ENCODE data around the gene KIFBP.
A peak's percentile ranks its signal among the peaks of the same experiment; 100 is the strongest.
"Not testable (repeated sequence)": the region's sequence is repeated elsewhere in the genome, so short reads cannot be mapped to it uniquely, and the experiment has no call there.

The KIFBP gene, protein sequence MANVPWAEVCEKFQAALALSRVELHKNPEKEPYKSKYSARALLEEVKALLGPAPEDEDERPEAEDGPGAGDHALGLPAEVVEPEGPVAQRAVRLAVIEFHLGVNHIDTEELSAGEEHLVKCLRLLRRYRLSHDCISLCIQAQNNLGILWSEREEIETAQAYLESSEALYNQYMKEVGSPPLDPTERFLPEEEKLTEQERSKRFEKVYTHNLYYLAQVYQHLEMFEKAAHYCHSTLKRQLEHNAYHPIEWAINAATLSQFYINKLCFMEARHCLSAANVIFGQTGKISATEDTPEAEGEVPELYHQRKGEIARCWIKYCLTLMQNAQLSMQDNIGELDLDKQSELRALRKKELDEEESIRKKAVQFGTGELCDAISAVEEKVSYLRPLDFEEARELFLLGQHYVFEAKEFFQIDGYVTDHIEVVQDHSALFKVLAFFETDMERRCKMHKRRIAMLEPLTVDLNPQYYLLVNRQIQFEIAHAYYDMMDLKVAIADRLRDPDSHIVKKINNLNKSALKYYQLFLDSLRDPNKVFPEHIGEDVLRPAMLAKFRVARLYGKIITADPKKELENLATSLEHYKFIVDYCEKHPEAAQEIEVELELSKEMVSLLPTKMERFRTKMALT

GRCh38 chr10:68988530-68989316, at the start of gene KIFBP:
KIFBP (plus strand) TSS chr10:68988803; CDS start chr10:68988833, 30 bp downstream.
- peak; percentile 95 for DNase-seq (ENCODE audit: low spot score)

GRCh38 chr10:68938884-68939283, 49.7 kb upstream of the KIFBP start:
- no peak for DNase-seq (ENCODE audit: low spot score)

DNA sequence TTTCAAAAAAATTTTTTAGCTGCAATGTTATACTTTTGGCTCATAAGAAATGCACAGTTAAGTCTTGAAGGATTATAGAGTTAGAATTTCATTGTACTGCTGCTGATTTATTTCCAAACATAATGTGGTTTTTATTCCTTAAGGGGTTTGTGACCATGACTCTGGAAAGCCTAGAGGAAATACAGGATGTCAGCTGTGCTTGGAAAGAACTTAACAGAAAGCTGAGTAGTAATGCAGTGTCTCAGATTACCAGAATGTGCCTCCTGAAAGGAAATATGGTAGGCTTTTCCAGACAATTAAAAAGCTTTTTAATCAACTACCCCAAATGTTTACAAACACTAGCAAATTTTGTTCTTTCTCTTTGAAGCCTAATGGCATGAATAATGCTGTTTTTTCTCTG, 47.7 kb upstream of the KIFBP start:
- not testable (repeated sequence) for DNase-seq (ENCODE audit: low spot score)

- DNase-seq (ENCODE audit: low spot score) = no peak
Observed at GRCh38 chr10:68950598-68950997, 38.0 kb upstream of the KIFBP start.

DNA sequence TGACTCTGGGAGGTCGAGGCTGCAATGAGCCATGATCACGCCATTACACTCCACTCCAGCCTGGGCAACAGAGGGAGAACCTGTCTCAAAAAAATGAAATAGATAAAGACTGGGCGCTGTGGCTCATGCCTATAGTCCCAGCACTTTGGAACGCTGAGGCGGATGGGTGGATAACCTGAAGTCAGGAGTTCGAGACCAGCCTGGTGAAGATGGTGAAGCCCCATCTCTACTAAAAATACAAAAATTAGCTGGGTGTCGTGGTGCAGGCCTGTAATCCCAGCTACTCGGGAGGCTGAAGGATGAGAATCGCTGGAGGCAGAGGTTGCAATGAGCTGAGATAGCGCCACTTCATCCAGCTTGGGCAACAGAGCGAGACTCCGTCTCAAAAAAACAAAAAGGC, 33.7 kb upstream of the KIFBP start:
- DNase-seq (ENCODE audit: low spot score) = no peak

- no peak for DNase-seq (ENCODE audit: low spot score)
Observed at GRCh38 chr10:68955355-68955831, 33.2 kb upstream of the KIFBP start.

DNA sequence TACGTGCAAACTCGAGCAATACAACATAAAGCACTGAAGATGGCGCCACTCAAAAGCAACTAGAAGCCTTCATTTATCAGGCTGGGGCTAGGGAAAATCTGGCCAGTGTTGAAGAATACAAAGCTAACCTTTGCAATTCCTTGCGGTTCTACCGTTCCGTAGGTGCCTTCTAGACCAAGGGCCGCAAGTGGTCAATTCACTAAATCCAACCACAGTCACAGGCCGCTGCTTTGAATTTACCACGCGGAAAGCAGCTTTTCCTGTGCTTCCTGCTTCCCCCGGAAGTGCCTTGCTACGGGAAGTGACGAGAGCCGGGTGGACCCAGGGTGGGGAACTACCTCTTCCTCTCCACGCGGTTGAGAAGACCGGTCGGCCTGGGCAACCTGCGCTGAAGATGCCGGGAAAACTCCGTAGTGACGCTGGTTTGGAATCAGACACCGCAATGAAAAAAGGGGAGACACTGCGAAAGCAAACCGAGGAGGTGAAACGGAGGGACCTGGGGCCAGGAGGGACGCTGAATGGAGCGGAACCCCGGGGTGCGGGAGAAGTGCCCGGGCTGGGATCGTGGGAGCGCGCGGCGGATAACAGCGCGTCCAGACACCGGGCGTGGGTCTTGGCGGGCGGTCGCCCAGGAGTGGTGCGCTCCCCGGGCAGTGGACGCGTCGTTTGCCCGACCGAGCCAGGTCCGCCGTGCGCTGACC, 32.6 kb upstream of the KIFBP start, which contains the start of gene DDX21:
Gene DDX21, plus strand, starts transcription at position 339 of the 701 bp plus-strand sequence. Its CDS starts 56 bp downstream, at position 395.
- peak; percentile 94 for DNase-seq (ENCODE audit: low spot score)

DNA sequence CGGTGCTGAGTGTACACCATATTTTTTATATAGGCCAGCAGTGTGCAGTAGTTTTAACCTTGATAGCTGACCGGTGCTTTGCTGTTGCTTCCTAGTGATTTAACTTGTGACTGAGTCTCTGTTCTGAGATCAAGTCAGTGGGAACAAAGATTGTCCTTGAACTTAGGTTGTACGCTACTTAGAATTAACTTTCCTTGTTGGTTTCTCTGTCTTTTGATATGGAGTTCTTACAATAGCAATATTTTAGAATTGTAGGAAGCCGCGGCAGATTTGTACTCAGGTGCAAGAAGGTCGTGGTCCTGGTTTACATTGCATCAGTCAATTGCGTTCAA, 31.4 kb upstream of the KIFBP start:
- no peak for DNase-seq (ENCODE audit: low spot score)

DNA sequence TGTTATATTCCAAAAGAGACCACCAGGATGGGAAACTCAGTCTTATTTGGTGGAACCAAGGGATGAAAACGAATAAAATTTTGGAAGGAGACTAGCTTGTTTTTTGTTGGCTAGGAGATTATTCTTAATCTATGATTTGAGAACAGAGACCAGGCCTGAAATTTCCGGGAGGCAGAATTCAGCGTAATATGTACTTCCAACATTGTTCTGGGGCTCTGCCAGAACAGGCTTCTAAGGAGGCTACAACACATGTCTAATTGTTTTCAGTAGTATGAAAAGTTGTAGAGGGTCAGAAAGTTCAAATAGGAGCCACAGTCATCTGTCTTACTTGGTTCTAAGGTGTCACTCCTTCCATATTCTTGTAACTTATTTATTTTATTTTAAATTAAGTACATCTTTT, 30.9 kb upstream of the KIFBP start:
- no peak for DNase-seq (ENCODE audit: low spot score)

DNA sequence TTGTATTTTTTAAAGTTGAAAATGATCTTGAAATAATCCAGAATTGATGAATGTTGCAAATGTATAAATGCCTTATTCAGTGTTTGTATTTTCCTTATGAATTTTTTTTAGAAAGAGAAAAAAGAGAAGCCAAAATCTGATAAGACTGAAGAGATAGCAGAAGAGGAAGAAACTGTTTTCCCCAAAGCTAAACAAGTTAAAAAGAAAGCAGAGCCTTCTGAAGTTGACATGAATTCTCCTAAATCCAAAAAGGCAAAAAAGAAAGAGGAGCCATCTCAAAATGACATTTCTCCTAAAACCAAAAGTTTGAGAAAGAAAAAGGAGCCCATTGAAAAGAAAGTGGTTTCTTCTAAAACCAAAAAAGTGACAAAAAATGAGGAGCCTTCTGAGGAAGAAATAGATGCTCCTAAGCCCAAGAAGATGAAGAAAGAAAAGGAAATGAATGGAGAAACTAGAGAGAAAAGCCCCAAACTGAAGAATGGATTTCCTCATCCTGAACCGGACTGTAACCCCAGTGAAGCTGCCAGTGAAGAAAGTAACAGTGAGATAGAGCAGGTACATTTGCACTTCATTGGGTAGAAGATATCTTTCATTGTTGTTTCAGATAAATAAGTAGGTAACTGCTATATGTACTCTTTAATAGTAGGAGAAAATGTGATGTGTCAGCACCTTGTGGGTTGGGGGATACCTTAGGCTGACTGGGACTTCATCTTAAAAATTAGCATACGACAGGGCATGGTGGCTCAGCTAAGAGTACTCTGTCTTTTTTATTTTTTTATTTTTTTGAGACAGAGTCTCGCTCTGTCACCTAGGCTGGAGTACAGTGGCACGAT, 28.7 kb upstream of the KIFBP start:
- no peak for DNase-seq (ENCODE audit: low spot score)

DNA sequence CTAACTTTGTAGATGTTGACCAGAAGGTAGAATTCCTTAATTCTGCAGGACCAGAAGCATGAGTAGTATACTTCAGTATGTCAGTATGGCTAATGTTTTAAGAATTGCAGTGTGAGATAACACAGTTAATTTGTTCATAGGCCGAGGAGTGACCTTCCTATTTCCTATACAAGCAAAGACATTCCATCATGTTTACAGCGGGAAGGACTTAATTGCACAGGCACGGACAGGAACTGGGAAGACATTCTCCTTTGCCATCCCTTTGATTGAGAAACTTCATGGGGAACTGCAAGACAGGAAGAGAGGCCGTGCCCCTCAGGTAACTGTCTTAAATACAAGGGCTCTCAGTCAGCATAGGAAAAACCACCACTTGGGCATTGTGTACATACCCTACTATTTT, 25.5 kb upstream of the KIFBP start:
- no peak for DNase-seq (ENCODE audit: low spot score)

DNA sequence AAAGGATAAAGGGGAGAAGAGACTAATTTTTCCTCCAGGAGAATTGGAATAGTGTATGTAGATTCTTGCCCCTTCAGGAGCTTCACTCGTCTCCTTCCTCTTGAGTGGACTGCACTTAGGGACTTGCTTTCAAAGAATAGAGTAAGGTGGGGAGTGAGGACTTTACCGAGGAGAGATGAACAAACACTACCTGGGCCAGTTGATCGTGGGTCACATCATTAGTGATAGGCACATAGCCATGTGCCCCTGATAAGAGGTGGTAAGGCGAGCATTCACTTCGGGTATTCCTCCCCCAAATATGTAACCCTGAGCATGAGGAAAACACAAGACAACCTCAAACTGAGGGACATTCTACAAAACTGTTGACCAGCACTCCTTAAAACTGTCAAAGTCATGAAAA, 14.6 kb upstream of the KIFBP start:
- DNase-seq (ENCODE audit: low spot score) = no peak

GRCh38 chr10:68975936-68976473, 12.6 kb upstream of the KIFBP start:
- DNase-seq (ENCODE audit: low spot score) = not testable (repeated sequence)

GRCh38 chr10:68979738-68980137, 8.9 kb upstream of the KIFBP start:
- DNase-seq (ENCODE audit: low spot score) = not testable (repeated sequence)

DNA sequence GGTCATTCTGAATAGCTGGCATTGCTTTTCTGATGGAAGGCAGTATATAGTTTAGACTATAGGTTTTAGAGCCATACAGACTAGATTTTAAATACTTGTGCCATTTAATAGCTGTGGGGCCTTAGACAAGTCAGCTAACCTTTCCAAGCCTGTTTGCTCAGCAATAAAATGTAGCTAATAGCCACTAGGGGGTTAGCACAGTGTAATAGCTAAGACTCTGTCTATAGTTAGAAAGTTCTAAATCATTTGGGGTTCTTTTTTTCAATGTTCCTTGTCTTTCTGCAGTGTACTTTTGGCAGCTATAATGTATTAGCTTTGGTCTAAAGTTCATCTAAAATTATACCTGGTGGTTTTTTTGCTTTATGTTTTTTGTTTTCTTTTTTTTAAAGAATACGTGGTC, 7.5 kb upstream of the KIFBP start:
- no peak for DNase-seq (ENCODE audit: low spot score)

GRCh38 chr10:68982389-68982788, 6.2 kb upstream of the KIFBP start:
- DNase-seq (ENCODE audit: low spot score) = no peak

- DNase-seq (ENCODE audit: low spot score) = no peak
Observed at GRCh38 chr10:68987611-68988010, 992 bp upstream of the KIFBP start.

GRCh38 chr10:68989317-68989990, 851 bp downstream of the KIFBP start:
- DNase-seq (ENCODE audit: low spot score) = no peak

- DNase-seq (ENCODE audit: low spot score) = no peak
Observed at GRCh38 chr10:68992636-68993440, 4.2 kb downstream of the KIFBP start.

Measured in LoVo (cell line).